H1 (cell line): ENCODE data around the gene SHISA7.

Source experiments
- CTCF ChIP-seq, 3 experiments: IDR thresholded peaks; 1 replicate in 2 of 3; 2 replicates in 1 of 3; pipeline versions ENCODE4 v1.5.1 to v1.6.1; 2011; ENCODE audit warnings: low read length in 3 of 3, mild to moderate bottlenecking in 3 of 3, inconsistent platforms in 2 of 3, low read depth in 1 of 3, moderate library complexity in 1 of 3; ENCODE audit not compliant: insufficient read depth in 1 of 3; ENCODE audit errors: control extremely low read depth in 1 of 3
- GABPA ChIP-seq: IDR thresholded peaks from 2 replicates; pipeline ENCODE4 v1.6.1; 2011; ENCODE audit warnings: mild to moderate bottlenecking, low read length, moderate library complexity, borderline replicate concordance; ENCODE audit not compliant: insufficient read depth
- POLR2AphosphoS5 ChIP-seq: IDR thresholded peaks from 2 replicates; pipeline ENCODE4 v1.6.1; 2011; ENCODE audit warnings: low read depth, low read length
- RXRA ChIP-seq: IDR thresholded peaks from 2 replicates; pipeline ENCODE4 v1.6.1; 2011; ENCODE audit warnings: low read depth, mild to moderate bottlenecking, low read length, moderate library complexity; ENCODE audit not compliant: insufficient read depth

- TF ChIP-seq CTCF (IDR thresholded peaks at IDR 0.05; ENCODE audit: control extremely low read depth in 1 of 3, insufficient read depth in 1 of 3, low read depth in 1 of 3, low read length in 3 of 3): no peak
- TF ChIP-seq GABPA: no peak
- TF ChIP-seq RXRA: no peak
- TF ChIP-seq POLR2AphosphoS5: no peak
Observed at GRCh38 chr19:55443824-55444480, 852 bp upstream of the SHISA7 start.
